Stimulated activated CD4-positive, alpha-beta T cell treated with anti-CD3 and anti-CD28 coated beads, Interleukin-15, amount 100 ng/mL, for 24 hours (primary cell): Measurements from ENCODE around the gene PHC3.
"Not testable (repeated sequence)": the region's sequence is repeated elsewhere in the genome, so short reads cannot be mapped to it uniquely, and the experiment has no call there.

Experiments
- DNase-seq: peaks from one replicate; pipeline ENCODE4 v3.0.0-alpha.2; 2020

PHC3 gene

DNA sequence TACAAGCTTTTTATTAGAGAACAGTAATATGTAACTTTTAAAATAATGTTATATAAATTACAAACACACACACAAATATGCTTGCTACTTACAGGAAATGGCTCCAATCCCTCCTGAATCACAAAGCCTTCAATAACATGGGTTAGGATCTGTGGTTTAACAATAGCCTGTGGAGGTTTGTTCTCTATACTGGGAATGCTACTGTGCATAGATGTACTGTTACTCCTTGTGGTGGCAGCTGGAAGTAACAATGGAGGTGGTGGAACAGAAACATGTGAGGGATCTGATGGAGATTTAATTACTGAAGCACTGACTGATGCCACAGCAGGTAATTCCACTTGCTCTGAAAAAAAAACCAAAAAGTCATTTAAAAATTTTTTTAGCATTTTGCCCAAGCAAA, 64.4 kb downstream of the PHC3 start:
- no peak for DNase-seq

- not testable (repeated sequence) for DNase-seq
These were observed 67.4 kb downstream of the PHC3 start for GRCh38 chr3:170114165-170114564.

DNA sequence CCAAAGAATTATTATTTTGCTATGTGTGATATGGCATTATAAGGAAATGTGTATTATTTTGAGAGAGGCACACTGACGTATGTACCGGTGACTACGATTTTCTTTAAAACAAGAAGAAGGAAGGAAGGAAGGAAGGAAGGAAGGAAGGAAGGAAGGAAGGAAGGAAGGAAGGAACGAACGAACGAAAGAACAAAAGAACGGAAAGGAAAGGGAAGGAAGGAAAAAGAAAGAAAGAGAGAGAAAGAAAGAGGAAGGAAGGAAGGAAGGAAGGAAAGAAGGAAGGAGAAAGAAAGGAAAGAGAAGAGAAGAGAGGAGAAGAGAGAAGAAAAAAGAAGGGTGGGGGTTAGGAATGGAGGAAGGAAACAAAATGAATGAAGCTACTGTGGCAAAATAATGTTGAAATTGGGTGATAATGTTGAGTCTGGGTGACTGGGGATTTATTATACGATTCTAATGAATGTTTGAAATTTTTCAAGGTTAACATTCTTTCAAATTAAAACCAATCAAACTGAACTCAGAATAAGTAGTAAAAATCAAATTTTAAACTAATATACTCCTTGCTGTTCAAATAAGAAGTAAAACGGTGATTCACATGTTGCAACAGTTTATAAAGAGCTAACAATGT, 70.3 kb downstream of the PHC3 start:
- no peak for DNase-seq

DNA sequence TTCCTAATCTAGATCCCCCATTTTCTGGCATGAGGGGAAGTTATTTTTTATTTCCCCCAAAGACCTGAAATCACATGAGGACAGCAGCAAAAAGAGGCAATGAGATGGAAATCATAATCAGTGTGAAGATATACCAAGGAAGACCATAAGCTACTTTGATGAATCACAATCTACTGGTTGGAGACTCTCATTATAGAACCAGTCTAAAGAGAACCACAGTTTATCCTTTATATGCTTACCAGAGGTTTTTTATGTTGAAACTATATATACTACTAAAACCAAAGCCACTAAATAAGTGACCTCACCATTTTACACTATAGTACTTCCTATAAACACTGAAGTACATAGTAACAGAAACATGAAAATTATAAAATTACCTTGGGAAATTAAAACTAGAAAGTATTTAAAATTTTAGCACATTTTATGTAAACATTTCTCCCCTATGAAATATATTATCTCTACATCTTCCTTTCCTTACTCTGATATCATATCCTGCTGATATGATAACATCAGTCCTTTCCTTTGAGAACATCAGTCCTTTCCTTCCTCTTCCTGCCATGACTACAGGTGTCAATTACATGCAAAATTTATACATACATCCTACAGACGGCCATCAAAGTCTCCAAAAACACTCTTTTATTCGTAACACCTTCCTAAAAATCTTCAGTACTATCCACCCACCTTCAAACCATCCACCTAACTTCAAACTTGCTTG, 71.8 kb downstream of the PHC3 start:
- DNase-seq: no peak

GRCh38 chr3:170108955-170109354, 72.6 kb downstream of the PHC3 start:
- DNase-seq: no peak

- no peak for DNase-seq
These were observed 73.6 kb downstream of the PHC3 start for GRCh38 chr3:170107941-170108340.

- DNase-seq: no peak
These were observed 79.1 kb downstream of the PHC3 start for GRCh38 chr3:170102431-170102830.

DNA sequence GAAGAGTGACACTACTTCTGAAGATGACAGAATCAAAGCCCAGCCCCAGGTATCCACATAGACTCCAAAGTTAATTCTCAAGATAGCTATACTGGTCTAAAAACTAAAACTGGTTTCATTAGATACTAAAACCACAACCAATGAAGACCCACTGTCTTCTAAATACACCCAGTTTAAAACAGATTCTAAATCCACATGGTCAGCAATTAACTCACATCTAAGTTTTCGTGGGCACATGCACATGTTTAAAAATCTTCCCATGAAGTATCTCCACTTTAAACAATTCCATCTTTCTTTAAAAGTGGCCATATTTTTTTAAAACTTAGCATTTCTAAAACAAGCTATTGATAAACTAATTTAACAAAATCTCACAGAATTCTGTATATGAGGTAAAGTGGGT, 80.6 kb downstream of the PHC3 start:
- no peak for DNase-seq

GRCh38 chr3:170098753-170099152, 82.8 kb downstream of the PHC3 start:
- no peak for DNase-seq

DNA sequence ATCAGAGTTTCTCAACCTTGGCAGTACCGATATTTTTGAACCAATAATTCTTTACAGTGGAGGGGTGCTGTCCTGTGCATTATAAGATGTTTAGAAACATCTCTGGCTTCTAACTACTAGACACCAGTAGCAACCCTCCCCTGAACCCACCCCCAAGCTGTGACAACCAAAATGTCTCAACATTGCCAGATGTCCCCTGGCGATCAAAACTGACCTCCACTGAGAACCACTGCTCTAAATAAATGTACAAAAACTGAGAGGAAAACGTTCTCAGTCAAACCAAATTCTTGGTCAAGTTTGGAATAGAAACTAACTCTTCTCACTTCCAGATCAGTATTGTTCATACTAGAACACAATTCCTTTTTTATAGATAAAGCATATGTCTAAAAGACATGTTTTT, 85.2 kb downstream of the PHC3 start:
- DNase-seq: no peak

GRCh38 chr3:170095771-170096170, 85.8 kb downstream of the PHC3 start:
- no peak for DNase-seq

GRCh38 chr3:170092907-170093306, 88.6 kb downstream of the PHC3 start:
- DNase-seq: no peak

GRCh38 chr3:170090601-170090981, 90.9 kb downstream of the PHC3 start:
- DNase-seq: no peak

GRCh38 chr3:170089862-170090600, 91.5 kb downstream of the PHC3 start:
- DNase-seq: no peak

- no peak for DNase-seq
These were observed 96.1 kb downstream of the PHC3 start for GRCh38 chr3:170085396-170085795.

- no peak for DNase-seq
These were observed 98.2 kb downstream of the PHC3 start for GRCh38 chr3:170083343-170083742.

DNA sequence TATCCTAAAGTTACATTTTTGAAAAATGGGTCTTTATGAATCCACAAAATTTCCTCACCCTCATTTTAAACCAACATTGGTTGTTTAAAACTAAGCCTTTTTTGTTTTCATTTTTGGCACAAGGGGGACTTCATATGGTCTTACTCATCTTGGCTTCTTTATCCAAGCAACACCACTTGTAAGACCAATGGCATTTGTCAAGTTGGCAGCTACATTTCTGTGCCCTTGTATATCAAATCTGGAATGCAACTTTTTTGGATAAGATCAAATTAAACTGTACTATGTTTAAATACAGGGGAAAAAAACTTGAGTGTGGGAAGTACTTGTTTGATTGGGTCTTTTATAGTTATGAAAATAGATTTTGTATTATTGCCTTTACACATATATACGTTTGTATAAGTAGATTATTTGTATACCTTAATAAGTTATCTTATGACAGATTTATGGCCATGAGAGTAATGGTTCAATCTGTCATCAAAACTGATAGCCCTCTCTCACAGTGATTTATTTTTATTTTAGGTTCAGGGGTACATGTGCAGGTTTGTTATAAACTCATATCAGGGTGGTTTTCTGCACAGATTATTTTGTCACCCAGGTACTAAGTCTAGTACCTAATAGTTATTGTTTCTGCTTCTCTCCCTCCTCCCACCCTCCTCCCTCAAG, 100.3 kb downstream of the PHC3 start:
- no peak for DNase-seq

DNA sequence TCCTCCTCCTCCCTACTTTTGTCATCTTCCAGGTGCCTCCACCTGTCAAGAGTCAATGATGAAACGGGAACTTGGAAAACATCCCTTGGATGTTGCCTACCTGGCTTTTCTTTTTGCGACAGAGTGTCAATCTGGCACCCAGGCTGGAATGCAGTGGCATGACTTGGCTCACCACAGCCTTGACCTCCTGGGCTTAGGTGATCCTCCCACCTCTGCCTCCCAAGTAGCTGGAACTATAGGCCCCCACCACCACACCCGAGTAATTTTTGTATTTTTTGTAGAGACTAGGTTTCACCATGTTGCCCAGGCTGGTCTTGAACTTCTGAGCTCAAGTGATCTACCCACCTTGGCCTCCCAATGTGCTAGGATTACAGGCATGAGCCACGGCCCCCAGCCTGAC, 100.9 kb downstream of the PHC3 start:
- no peak for DNase-seq

DNA sequence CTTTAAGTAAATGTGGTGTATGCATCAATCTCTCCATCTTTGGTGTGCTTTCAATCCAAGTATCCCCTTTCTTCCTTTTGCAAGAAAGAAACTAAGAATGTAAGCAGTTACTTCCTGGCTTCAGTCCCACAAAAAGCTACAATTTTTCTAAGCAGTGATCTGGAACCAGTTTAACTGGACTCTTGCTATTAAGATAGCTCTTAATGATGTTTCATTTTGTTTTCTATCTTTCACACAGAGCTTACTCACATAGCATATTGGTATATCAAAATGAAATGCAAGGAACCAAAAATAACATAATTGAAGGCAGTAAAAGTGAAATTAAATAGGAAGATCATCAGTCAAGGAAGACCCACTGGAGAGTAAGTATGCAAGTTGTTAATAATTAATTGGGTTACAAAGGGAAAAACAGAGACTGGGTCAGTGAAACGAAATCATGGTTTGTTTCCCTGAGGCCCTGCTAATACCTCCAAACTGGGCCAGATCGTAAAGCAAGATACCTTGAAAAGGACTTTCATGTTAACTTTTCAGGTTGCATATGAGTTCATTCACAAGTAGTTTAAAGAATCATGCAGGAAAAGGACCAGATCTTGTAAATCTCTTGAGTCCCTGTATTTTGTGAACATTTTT, 101.9 kb downstream of the PHC3 start:
- DNase-seq: no peak

- no peak for DNase-seq
These were observed 102.8 kb downstream of the PHC3 start for GRCh38 chr3:170078620-170079281.

DNA sequence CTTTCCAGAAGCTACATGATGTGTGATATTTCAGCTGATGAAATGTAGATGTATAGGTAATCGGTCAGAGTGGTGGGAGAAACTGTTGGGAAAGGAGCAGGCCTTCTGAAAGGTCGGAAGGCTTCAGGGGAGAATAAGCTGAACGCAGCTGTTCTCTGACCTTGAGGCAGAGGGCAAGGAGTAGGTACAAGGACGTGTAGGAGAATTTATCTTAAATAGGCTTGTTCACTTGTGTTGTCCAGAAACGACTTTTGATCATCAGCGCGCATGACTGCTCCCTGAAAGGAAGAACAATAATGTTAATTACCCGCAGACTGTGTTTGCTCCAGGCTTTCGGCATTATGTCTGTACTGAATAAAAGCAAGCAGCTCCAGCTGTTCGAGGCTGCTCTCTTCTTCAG, 104.2 kb downstream of the PHC3 start:
- no peak for DNase-seq

GRCh38 chr3:170076715-170077238, 104.8 kb downstream of the PHC3 start:
- DNase-seq: no peak
